SK-N-MC (cell line): ENCODE data around the gene VMP1.
A peak's percentile ranks its signal among the peaks of the same experiment; 100 is the strongest.
"Not testable (repeated sequence)": the region's sequence is repeated elsewhere in the genome, so short reads cannot be mapped to it uniquely, and the experiment has no call there.

ENCODE experiments used
- DNase-seq: peaks from one replicate; pipeline ENCODE4 v3.0.0-alpha.2; 2011; ENCODE audit warnings: low read depth, low spot score
- H3K27ac ChIP-seq: fragments of 200-600 bp; sonication (generic); 2 replicates; pipeline ENCODE4 v1.5.1; 2016; ENCODE audit warnings: mixed run types
- H3K36me3 ChIP-seq: fragments of 200-600 bp; sonication (generic); 2 replicates; pipeline ENCODE4 v1.6.1; 2017; ENCODE audit warnings: antibody characterized with exemption, low read length, mixed read lengths; ENCODE audit not compliant: insufficient read depth
- H3K4me3 ChIP-seq: fragments of 200-600 bp; sonication (generic); 2 replicates; pipeline ENCODE4 v1.5.1; 2016
- H3K9ac ChIP-seq: fragments of 200-600 bp; sonication (generic); 2 replicates; pipeline ENCODE4 v1.8.0; 2017; ENCODE audit warnings: mixed run types, mixed read lengths; ENCODE audit not compliant: insufficient read length
- H3K9me3 ChIP-seq: fragments of 200-600 bp; sonication (generic); 2 replicates; pipeline ENCODE4 v1.6.1; 2017; ENCODE audit warnings: low read depth, mild to moderate bottlenecking, antibody characterized with exemption, low read length, moderate library complexity, mixed read lengths
- EZH2 ChIP-seq: fragments of 200-600 bp; sonication (generic); IDR thresholded peaks from one replicate; pipeline ENCODE4 v1.6.1; 2017; ENCODE audit warnings: antibody characterized with exemption
- FOXP2 ChIP-seq: optimal IDR thresholded peaks from 2 replicates; pipeline ENCODE3; 2011; ENCODE audit warnings: mild to moderate bottlenecking, moderate library complexity; ENCODE audit not compliant: insufficient read depth; ENCODE audit errors: extremely low read length, control extremely low read depth
- POLR2AphosphoS5 ChIP-seq: IDR thresholded peaks from 2 replicates; pipeline ENCODE4 v1.6.1; 2012; ENCODE audit warnings: mild to moderate bottlenecking, low read depth, low read length, borderline replicate concordance

Gene VMP1

GRCh38 chr17:59783221-59784047, 76.0 kb downstream of the VMP1 start:
- Histone ChIP-seq H3K27ac (peak overlapping the region; percentile 96), H3K36me3 (no peaks in the 10 kb centered on the region; the same call in 1 of the 2 replicates), H3K9me3 (no peaks in the 10 kb centered on the region), H3K9ac (no peak overlapping the region), H3K4me3 (no peak overlapping the region)
- no peak for TF ChIP-seq POLR2AphosphoS5
- TF ChIP-seq FOXP2, result no peak
- TF ChIP-seq EZH2, result no peak
- DNase-seq, result no peak

- peak overlapping the region; percentile 58 for H3K9ac ChIP-seq
- H3K36me3 ChIP-seq, result no peaks in the 10 kb centered on the region
- no peak for TF ChIP-seq POLR2AphosphoS5
- no peak for TF ChIP-seq EZH2
- no peak for TF ChIP-seq FOXP2
- no peak overlapping the region for H3K4me3 ChIP-seq
- peak overlapping the region; percentile 96 for H3K27ac ChIP-seq
- DNase-seq, result no peak
- no peaks in the 10 kb centered on the region for H3K9me3 ChIP-seq
Measured at GRCh38 chr17:59785091-59785799, 77.8 kb downstream of the VMP1 start.

- no peaks in the 10 kb centered on the region for H3K36me3 ChIP-seq
- TF ChIP-seq POLR2AphosphoS5 (no peak), EZH2 (no peak), FOXP2 (no peak)
- H3K27ac ChIP-seq, result peak overlapping the region; percentile 96
- peak overlapping the region; percentile 66 for H3K4me3 ChIP-seq
- no peaks in the 10 kb centered on the region for H3K9me3 ChIP-seq
- DNase-seq, result no peak
- peak overlapping the region; percentile 52 for H3K9ac ChIP-seq
Measured at GRCh38 chr17:59786213-59786535, 78.7 kb downstream of the VMP1 start.

- TF ChIP-seq POLR2AphosphoS5 (no peak), FOXP2 (no peak), EZH2 (no peak)
- Histone ChIP-seq H3K27ac (peak overlapping the region; percentile 96), H3K9me3 (no peaks in the 10 kb centered on the region), H3K4me3 (peak overlapping the region; percentile 66), H3K36me3 (no peaks in the 10 kb centered on the region), H3K9ac (peak overlapping the region; percentile 65)
- peak; percentile 96 for DNase-seq
Measured at GRCh38 chr17:59786536-59787319, 79.3 kb downstream of the VMP1 start.

- H3K9me3 ChIP-seq, H3K4me3 ChIP-seq, DNase-seq, H3K36me3 ChIP-seq, H3K9ac ChIP-seq, H3K27ac ChIP-seq: not testable (repeated sequence)
Measured at GRCh38 chr17:59789849-59790248, 82.4 kb downstream of the VMP1 start.

- not testable (repeated sequence) for H3K36me3 ChIP-seq, H3K4me3 ChIP-seq, H3K9ac ChIP-seq, H3K9me3 ChIP-seq, DNase-seq
- 0 out of 2 replicates have a peak overlapping the region, but pooled peaks have one; percentile 63 for H3K27ac ChIP-seq
Measured at GRCh38 chr17:59790418-59790817, 83.0 kb downstream of the VMP1 start.

GRCh38 chr17:59790910-59791309, 83.5 kb downstream of the VMP1 start:
- H3K27ac ChIP-seq, result peak overlapping the region; percentile 63; the same call in 1 of the 2 replicates
- no peaks in the 10 kb centered on the region for H3K9me3 ChIP-seq
- H3K4me3 ChIP-seq, result no peak overlapping the region
- DNase-seq, result no peak
- TF ChIP-seq EZH2 (no peak), FOXP2 (no peak), POLR2AphosphoS5 (no peak)
- no peak overlapping the region for H3K9ac ChIP-seq
- no peaks in the 10 kb centered on the region; the same call in 1 of the 2 replicates for H3K36me3 ChIP-seq
